ENCODE data around the gene ANXA6.

ANXA6 gene

GRCh38 chr5:151151793-151152192 is 5.8 kb downstream of the ANXA6 start:
- no peak for DNase-seq (ENCODE audit: low spot score)

- no peak for DNase-seq (ENCODE audit: low spot score)
Observed at GRCh38 chr5:151151263-151151660, 6.3 kb downstream of the ANXA6 start.

- no peak for DNase-seq (ENCODE audit: low spot score)
Observed at GRCh38 chr5:151150471-151151262, 6.9 kb downstream of the ANXA6 start.

- no peak for DNase-seq (ENCODE audit: low spot score)
Observed at GRCh38 chr5:151148583-151148982, 9.0 kb downstream of the ANXA6 start.

GRCh38 chr5:151147033-151147432 is 10.5 kb downstream of the ANXA6 start:
- DNase-seq (ENCODE audit: low spot score): no peak

GRCh38 chr5:151146061-151146460 is 11.5 kb downstream of the ANXA6 start:
- DNase-seq (ENCODE audit: low spot score): no peak

GRCh38 chr5:151144922-151145321 is 12.7 kb downstream of the ANXA6 start:
- no peak for DNase-seq (ENCODE audit: low spot score)

- DNase-seq (ENCODE audit: low spot score): no peak
Observed at GRCh38 chr5:151144275-151144674, 13.3 kb downstream of the ANXA6 start.

- no peak for DNase-seq (ENCODE audit: low spot score)
Observed at GRCh38 chr5:151143645-151144044, 13.9 kb downstream of the ANXA6 start.

- no peak for DNase-seq (ENCODE audit: low spot score)
Observed at GRCh38 chr5:151142933-151143332, 14.6 kb downstream of the ANXA6 start.

- DNase-seq (ENCODE audit: low spot score): no peak
Observed at GRCh38 chr5:151141535-151141934, 16.0 kb downstream of the ANXA6 start.

- DNase-seq (ENCODE audit: low spot score): no peak
Observed at GRCh38 chr5:151140686-151141459, 16.7 kb downstream of the ANXA6 start.

- DNase-seq (ENCODE audit: low spot score): no peak
Observed at GRCh38 chr5:151139646-151140045, 17.9 kb downstream of the ANXA6 start.

GRCh38 chr5:151139015-151139414 is 18.6 kb downstream of the ANXA6 start:
- DNase-seq (ENCODE audit: low spot score): no peak

GRCh38 chr5:151138114-151138513 is 19.5 kb downstream of the ANXA6 start:
- DNase-seq (ENCODE audit: low spot score): no peak

- no peak for DNase-seq (ENCODE audit: low spot score)
Observed at GRCh38 chr5:151137067-151137825, 20.3 kb downstream of the ANXA6 start.

GRCh38 chr5:151134228-151134627 is 23.4 kb downstream of the ANXA6 start:
- DNase-seq (ENCODE audit: low spot score): no peak

GRCh38 chr5:151132963-151133362 is 24.6 kb downstream of the ANXA6 start:
- no peak for DNase-seq (ENCODE audit: low spot score)

GRCh38 chr5:151130922-151131891 is 26.4 kb downstream of the ANXA6 start:
- peak; percentile 7 for DNase-seq (ENCODE audit: low spot score)

GRCh38 chr5:151130235-151130921 is 27.2 kb downstream of the ANXA6 start:
- no peak for DNase-seq (ENCODE audit: low spot score)

GRCh38 chr5:151128817-151129216 is 28.8 kb downstream of the ANXA6 start:
- DNase-seq (ENCODE audit: low spot score): no peak

Measured in COLO829 (cell line).